ENCODE data around the gene CHST11. TPM values are rescaled to one million over a fixed set of nuclear protein-coding genes. Genes with fewer than 3 reads are reported as not detected.

Gene CHST11
- total RNA-seq, 1 experiment from 2014 or later, result 6.7 TPM

GRCh38 chr12:104631867-104632266, 175.1 kb downstream of the CHST11 start:
- no peak overlapping the region for H2AK5ac ChIP-seq (ENCODE audit: insufficient read length, low read length)
- H3K4me1 Mint-ChIP-seq, result peaks cover 27 to 31% of the 10 kb centered on the region in 2 experiments

More at GRCh38 chr12:104631867-104632266, 175.1 kb downstream of the CHST11 start:
- H3K4me1 ChIP-seq (ENCODE audit: insufficient read depth, low read length), result no peaks in the 10 kb centered on the region; the same call in 1 of the 2 replicates
- no peak overlapping the region for H3K14ac ChIP-seq (ENCODE audit: insufficient read depth, low read length)
- no peaks in the 10 kb centered on the region; a peak in 1 of 7 replicates for H3K36me3 Mint-ChIP-seq (ENCODE audit: insufficient read depth in 1 of 3, low read depth in 3 of 3)
- no peak overlapping the region for H2BK120ac ChIP-seq (ENCODE audit: low read depth, low read length, poor library complexity, severe bottlenecking)
- H3K9me3 Mint-ChIP-seq, result no peaks in the 10 kb centered on the region
- no peak overlapping the region for H3K56ac ChIP-seq (ENCODE audit: insufficient read length, low read depth, low read length)
- no peaks in the 10 kb centered on the region for H3K9me3 ChIP-seq (ENCODE audit: control insufficient read depth, low read depth, low read length)
- H2BK5ac ChIP-seq (ENCODE audit: insufficient read length, low read length), result no peak overlapping the region
- no peak overlapping the region for H4K91ac ChIP-seq (ENCODE audit: insufficient read length, low read depth, low read length)
- H3K79me2 ChIP-seq (ENCODE audit: insufficient read depth, low read length), result no peaks in the 10 kb centered on the region
- no peak overlapping the region for H3K18ac ChIP-seq (ENCODE audit: insufficient read length, low read depth, low read length)
- H2BK12ac ChIP-seq (ENCODE audit: insufficient read length, low read depth, low read length), result no peak overlapping the region
- H3K79me1 ChIP-seq (ENCODE audit: insufficient read depth, low read depth, low read length, poor library complexity, severe bottlenecking), result no peaks in the 10 kb centered on the region
- no peak overlapping the region for H2BK20ac ChIP-seq (ENCODE audit: low read depth, low read length, poor library complexity, severe bottlenecking)
- no peaks in the 10 kb centered on the region for H3K27me3 ChIP-seq (ENCODE audit: insufficient read depth, low read length)
- no peaks in the 10 kb centered on the region for H3K23me2 ChIP-seq (ENCODE audit: insufficient read length, low read depth, low read length, poor library complexity, severe bottlenecking)
- no peak for DNase-seq
- no peaks in the 10 kb centered on the region for H4K20me1 ChIP-seq (ENCODE audit: control insufficient read depth, insufficient read depth, insufficient read length)
- H4K8ac ChIP-seq (replicated peaks; ENCODE audit: insufficient read length, low read depth, low read length), result no peak overlapping the region
- H3T11ph ChIP-seq (ENCODE audit: low read length), result no peak overlapping the region
- no peak overlapping the region for H4K5ac ChIP-seq (ENCODE audit: insufficient read length, low read depth, low read length)
- no peak overlapping the region for H3K4me2 ChIP-seq (ENCODE audit: insufficient read depth, insufficient read length, low read length)
- H3K4ac ChIP-seq (ENCODE audit: low read depth, low read length), result no peak overlapping the region
- H3K23ac ChIP-seq (ENCODE audit: insufficient read length, low read depth, low read length), result no peak overlapping the region
- H3K27ac ChIP-seq (ENCODE audit: insufficient read length, low read depth, low read length), result no peak overlapping the region
- no peak overlapping the region for H2BK15ac ChIP-seq (ENCODE audit: low read depth, low read length)
- peaks cover 8% of the 10 kb centered on the region for H3K27me3 Mint-ChIP-seq (ENCODE audit: low read depth)
- WGBS (ENCODE audit: extremely low coverage, insufficient read length, low lambda C conversion rate), result no CpG with 5 or more reads among the region's 8 CpGs
- H3K9ac ChIP-seq (ENCODE audit: extremely low read depth, insufficient read length, low read length), result no peak overlapping the region
- TF ChIP-seq CTCF (conservative IDR thresholded peaks at IDR 0.05), result no peak
- no peak overlapping the region for H2AFZ ChIP-seq (ENCODE audit: low read length)
- no peak overlapping the region; a peak in 1 of 7 replicates for H3K27ac Mint-ChIP-seq
- no peak overlapping the region; a peak in 1 of 5 replicates for H3K4me3 Mint-ChIP-seq
